GM12865 (cell line): Measurements from ENCODE around the gene EIF2A.

Experiments used
- DNase-seq: peaks from one replicate; pipeline ENCODE4 v3.0.0; 2010; ENCODE audit warnings: low read depth
- H3K4me3 ChIP-seq: 2 replicates; pipeline ENCODE4 v1.5.1; 2011; ENCODE audit warnings: mild to moderate bottlenecking, low read depth, low read length, control low read depth
- CTCF ChIP-seq: IDR thresholded peaks from 2 replicates; pipeline ENCODE4 v1.5.1; 2011; ENCODE audit warnings: low read length, control low read depth, low read depth, inconsistent platforms; ENCODE audit not compliant: insufficient read depth; ENCODE audit errors: missing control alignments

The EIF2A gene

GRCh38 chr3:150582620-150583019, 36.0 kb downstream of the EIF2A start:
- no peak for TF ChIP-seq CTCF

GRCh38 chr3:150583028-150583427, 36.4 kb downstream of the EIF2A start:
- TF ChIP-seq CTCF, result no peak

More at GRCh38 chr3:150582620-150583019, 36.0 kb downstream of the EIF2A start:
- H3K4me3 ChIP-seq, result peak overlapping the region; percentile 47
- peak; percentile 50 for DNase-seq

GRCh38 chr3:150588027-150588830, 41.6 kb downstream of the EIF2A start:
- no peak for TF ChIP-seq CTCF
- H3K4me3 ChIP-seq, result no peak overlapping the region
- no peak for DNase-seq

More at GRCh38 chr3:150583028-150583427, 36.4 kb downstream of the EIF2A start:
- peak overlapping the region; percentile 47 for H3K4me3 ChIP-seq
- peak; percentile 70 for DNase-seq

- no peak overlapping the region for H3K4me3 ChIP-seq
- no peak for DNase-seq
- no peak for TF ChIP-seq CTCF
Observed at GRCh38 chr3:150589759-150590158, 43.2 kb downstream of the EIF2A start.

- no peak for DNase-seq
- TF ChIP-seq CTCF, result no peak
- no peak overlapping the region for H3K4me3 ChIP-seq
Observed at GRCh38 chr3:150594150-150594549, 47.6 kb downstream of the EIF2A start.

GRCh38 chr3:150597646-150598045, 51.1 kb downstream of the EIF2A start:
- no peak overlapping the region for H3K4me3 ChIP-seq
- no peak for TF ChIP-seq CTCF
- no peak for DNase-seq
